HCT116 (cell line): ENCODE results near the gene RMND5A. TPM values are rescaled to one million over a fixed set of nuclear protein-coding genes. Genes with fewer than 3 reads are reported as not detected.

Experiments
- ATAC-seq: fragments of 200-7000 bp; cut with Tn5 transposase; 2 replicates; pipeline ENCODE4 v1.9.1; 2020; ENCODE audit warnings: mild to moderate bottlenecking, moderate library complexity
- BruUV-seq: library from RNA; stranded (reverse); fragments of 400-500 nt; replicated peaks from 2 replicates; lab custom pipeline; 2021; lab: Mats Ljungman, UMichigan
- CTCF ChIA-PET: fragments of 300-600 bp; sonication (Branson Sonifier 250); formaldehyde crosslinking; loops from one replicate; lab custom pipeline; 2021; ENCODE audit warnings: antibody characterized with exemption; lab: Charles Lee
- POLR2A ChIA-PET: fragments of 300-600, 350-600 bp; sonication (Branson Sonifier 250); formaldehyde crosslinking; loops from one replicate; lab custom pipeline; 2021; ENCODE audit warnings: antibody characterized with exemption; lab: Charles Lee
- RAD21 ChIA-PET, 2 experiments: fragments of 300-600 bp; sonication (Branson Sonifier 250); formaldehyde crosslinking; loops; one replicate each; lab custom pipeline; 2023; ENCODE audit warnings: low total read pairs in 2 of 2; ENCODE audit not compliant: uncharacterized antibody in 2 of 2, unreplicated experiment in 2 of 2, low non-redundant PET in 1 of 2; lab: Charles Lee
- DNase-seq: peaks from one replicate; pipeline ENCODE4 v3.0.0-alpha.2; 2010; ENCODE audit warnings: low read depth, low spot score
- H2AFZ ChIP-seq: fragments of 200-600 bp; shearing (Covaris generic), sonication (generic); 2 replicates; pipeline ENCODE4 v1.6.1; 2017; ENCODE audit warnings: low read depth, mixed run types, mixed read lengths, antibody characterized with exemption, low read length; ENCODE audit not compliant: poor library complexity, severe bottlenecking
- H3K27ac ChIP-seq: 2 replicates; pipeline ENCODE4 v1.5.1; 2012; ENCODE audit warnings: low read depth, low read length
- H3K27me3 ChIP-seq: fragments of 200-600 bp; sonication (generic); 2 replicates; pipeline ENCODE4 v1.6.1; 2016; ENCODE audit warnings: mixed run types, low read length, mixed read lengths; ENCODE audit not compliant: insufficient read depth
- H3K36me3 ChIP-seq, 2 experiments: fragments of 200-500 bp in 1 of 2; fragments of 200-600 bp in 1 of 2; sonication (Bioruptor generic) in 1 of 2; sonication (generic) in 1 of 2; 2 replicates each; pipeline versions ENCODE4 v1.5.1 to v1.6.1; 2014 to 2016; ENCODE audit warnings: low read length in 2 of 2, inconsistent platforms in 1 of 2, mixed read lengths in 1 of 2, mixed run types in 1 of 2; ENCODE audit not compliant: insufficient read depth in 2 of 2, control insufficient read depth in 1 of 2
- H3K4me1 ChIP-seq, 2 experiments: fragments of 200-600 bp in 1 of 2; sonication (generic) in 1 of 2; 2 replicates each; pipeline versions ENCODE4 v1.5.1 to v1.6.1; 2012 to 2017; ENCODE audit warnings: low read length in 2 of 2, inconsistent platforms in 1 of 2, mild to moderate bottlenecking in 1 of 2, mixed read lengths in 1 of 2, mixed run types in 1 of 2, moderate library complexity in 1 of 2; ENCODE audit not compliant: insufficient read depth in 2 of 2, control insufficient read depth in 1 of 2
- H3K4me2 ChIP-seq: fragments of 200-600 bp; sonication (generic); 2 replicates; pipeline ENCODE4 v1.6.1; 2017; ENCODE audit warnings: mixed run types, low read length, mixed read lengths
- H3K4me3 ChIP-seq, 2 experiments: fragments of 200-600 bp in 1 of 2; sonication (generic) in 1 of 2; replicated peaks in 1 of 2; 2 replicates each; pipeline ENCODE4 v1.5.1; 2011 to 2016; ENCODE audit warnings: low read length in 2 of 2, control low read depth in 1 of 2, low read depth in 1 of 2, mild to moderate bottlenecking in 1 of 2, mixed read lengths in 1 of 2, mixed run types in 1 of 2
- H3K79me2 ChIP-seq: fragments of 200-600 bp; sonication (generic); 2 replicates; pipeline ENCODE4 v1.6.1; 2017; ENCODE audit warnings: mild to moderate bottlenecking, mixed run types, low read length, moderate library complexity, mixed read lengths; ENCODE audit not compliant: insufficient read depth
- H3K9ac ChIP-seq: fragments of 200-600 bp; sonication (generic); 2 replicates; pipeline ENCODE4 v1.6.1; 2016; ENCODE audit warnings: low read length, mixed read lengths
- H3K9me2 ChIP-seq: fragments of 200-600 bp; sonication (generic), shearing (Covaris generic); 2 replicates; pipeline ENCODE4 v1.6.1; 2017; ENCODE audit warnings: mixed run types, mild to moderate bottlenecking, moderate library complexity; ENCODE audit not compliant: insufficient read depth
- H3K9me3 ChIP-seq, 2 experiments: fragments of 200-500 bp in 1 of 2; fragments of 200-600 bp in 1 of 2; sonication (Bioruptor generic) in 1 of 2; sonication (generic) in 1 of 2; 2 replicates each; pipeline ENCODE4 v1.6.1; 2014 to 2017; ENCODE audit warnings: low read length in 2 of 2, mixed read lengths in 2 of 2, inconsistent platforms in 1 of 2, low read depth in 1 of 2, mild to moderate bottlenecking in 1 of 2, mixed run types in 1 of 2, moderate library complexity in 1 of 2; ENCODE audit not compliant: control insufficient read depth in 1 of 2, insufficient read depth in 1 of 2
- H4K20me1 ChIP-seq: fragments of 200-600 bp; sonication (generic), shearing (Covaris generic); 2 replicates; pipeline ENCODE4 v1.6.1; 2017; ENCODE audit warnings: mixed run types, mild to moderate bottlenecking, moderate library complexity; ENCODE audit not compliant: insufficient read depth
- CBX3 ChIP-seq: IDR thresholded peaks from 2 replicates; pipeline ENCODE4 v1.6.1; 2012; ENCODE audit warnings: low read depth
- CEBPB ChIP-seq: IDR thresholded peaks from 2 replicates; pipeline ENCODE4 v1.6.1; 2012; ENCODE audit warnings: low read depth
- EGR1 ChIP-seq: IDR thresholded peaks from 2 replicates; pipeline ENCODE4 v1.6.1; 2012; ENCODE audit warnings: low read depth
- ELF1 ChIP-seq: IDR thresholded peaks from 2 replicates; pipeline ENCODE4 v1.6.1; 2012; ENCODE audit warnings: low read depth, borderline replicate concordance
- EZH2 ChIP-seq: fragments of 200-600 bp; sonication (generic); IDR thresholded peaks from 2 replicates; pipeline ENCODE4 v1.6.1; 2017; ENCODE audit warnings: antibody characterized with exemption, mixed run types
- EZH2phosphoT487 ChIP-seq: fragments of 200-600 bp; IDR thresholded peaks from 2 replicates; pipeline ENCODE4 v1.6.1; 2018; ENCODE audit warnings: antibody characterized with exemption, borderline replicate concordance
- FOSL1 ChIP-seq: IDR thresholded peaks from 2 replicates; pipeline ENCODE4 v1.6.1; 2012; ENCODE audit warnings: low read depth
- JUND ChIP-seq: IDR thresholded peaks from 2 replicates; pipeline ENCODE4 v1.6.1; 2012
- POLR2AphosphoS5 ChIP-seq: IDR thresholded peaks from 2 replicates; pipeline ENCODE4 v1.6.1; 2011; ENCODE audit warnings: mild to moderate bottlenecking, low read depth, low read length, moderate library complexity
- RAD21 ChIP-seq: IDR thresholded peaks from 2 replicates; pipeline ENCODE4 v1.6.1; 2012; ENCODE audit warnings: low read depth, mild to moderate bottlenecking
- SIN3A ChIP-seq: IDR thresholded peaks from 2 replicates; pipeline ENCODE4 v1.6.1; 2012; ENCODE audit warnings: low read depth
- SP1 ChIP-seq: IDR thresholded peaks from 2 replicates; pipeline ENCODE4 v1.6.1; 2012; ENCODE audit warnings: low read depth
- SRF ChIP-seq: IDR thresholded peaks from 2 replicates; pipeline ENCODE4 v1.6.1; 2012; ENCODE audit warnings: low read depth
- TCF7L2 ChIP-seq: IDR thresholded peaks from 2 replicates; pipeline ENCODE4 v1.7.0; 2011; ENCODE audit warnings: borderline replicate concordance, inconsistent platforms; ENCODE audit not compliant: insufficient read depth, insufficient read length; ENCODE audit errors: extremely low read depth
- YY1 ChIP-seq: IDR thresholded peaks from 2 replicates; pipeline ENCODE4 v1.6.1; 2011; ENCODE audit warnings: low read length, low read depth, moderate library complexity, mild to moderate bottlenecking; ENCODE audit not compliant: insufficient replicate concordance; ENCODE audit errors: extremely low read depth
- ZFX ChIP-seq: fragments of 450-650 bp; IDR thresholded peaks from 2 replicates; pipeline ENCODE4 v1.6.1; 2017
- ZNF274 ChIP-seq: fragments of 200-500 bp; sonication (Bioruptor generic); IDR thresholded peaks from 2 replicates; pipeline ENCODE4 v1.6.1; 2014; ENCODE audit warnings: mild to moderate bottlenecking, low read depth, low read length, inconsistent platforms
- intact Hi-C: fragments of 100-400 bp; cut with micrococcal nuclease; formaldehyde crosslinking; loops from 2 replicates; pipeline ENCODE4 v1.10.0; 2022
- total RNA-seq: library from RNA; stranded (reverse); gene quantifications from one replicate; pipeline ENCODE4 v1.2.1, GENCODE V29; 2021; ENCODE audit not compliant: unreplicated experiment
- TF ChIP-seq, protein P1 (sequence below): IDR thresholded peaks from 2 replicates; pipeline ENCODE4 v1.6.1; 2012
- TF ChIP-seq, protein P2 (sequence below), 3 experiments: fragments of 200-600 bp in 1 of 3; sonication (generic) in 1 of 3; IDR thresholded peaks in 2 of 3; conservative IDR thresholded peaks in 1 of 3; 2 replicates each; pipeline ENCODE4 v1.5.1; 2012 to 2017; ENCODE audit warnings: low read depth in 2 of 3, low read length in 2 of 3, antibody characterized with exemption in 1 of 3, borderline replicate concordance in 1 of 3, control low read depth in 1 of 3, mild to moderate bottlenecking in 1 of 3, mixed read lengths in 1 of 3, mixed run types in 1 of 3, moderate library complexity in 1 of 3; ENCODE audit not compliant: insufficient read depth in 1 of 3
- TF ChIP-seq, protein P3 (sequence below): IDR thresholded peaks from 2 replicates; pipeline ENCODE4 v1.6.1; 2012

Gene RMND5A
- total RNA-seq, 1 experiment from 2014 or later = 32.4 TPM

DNA sequence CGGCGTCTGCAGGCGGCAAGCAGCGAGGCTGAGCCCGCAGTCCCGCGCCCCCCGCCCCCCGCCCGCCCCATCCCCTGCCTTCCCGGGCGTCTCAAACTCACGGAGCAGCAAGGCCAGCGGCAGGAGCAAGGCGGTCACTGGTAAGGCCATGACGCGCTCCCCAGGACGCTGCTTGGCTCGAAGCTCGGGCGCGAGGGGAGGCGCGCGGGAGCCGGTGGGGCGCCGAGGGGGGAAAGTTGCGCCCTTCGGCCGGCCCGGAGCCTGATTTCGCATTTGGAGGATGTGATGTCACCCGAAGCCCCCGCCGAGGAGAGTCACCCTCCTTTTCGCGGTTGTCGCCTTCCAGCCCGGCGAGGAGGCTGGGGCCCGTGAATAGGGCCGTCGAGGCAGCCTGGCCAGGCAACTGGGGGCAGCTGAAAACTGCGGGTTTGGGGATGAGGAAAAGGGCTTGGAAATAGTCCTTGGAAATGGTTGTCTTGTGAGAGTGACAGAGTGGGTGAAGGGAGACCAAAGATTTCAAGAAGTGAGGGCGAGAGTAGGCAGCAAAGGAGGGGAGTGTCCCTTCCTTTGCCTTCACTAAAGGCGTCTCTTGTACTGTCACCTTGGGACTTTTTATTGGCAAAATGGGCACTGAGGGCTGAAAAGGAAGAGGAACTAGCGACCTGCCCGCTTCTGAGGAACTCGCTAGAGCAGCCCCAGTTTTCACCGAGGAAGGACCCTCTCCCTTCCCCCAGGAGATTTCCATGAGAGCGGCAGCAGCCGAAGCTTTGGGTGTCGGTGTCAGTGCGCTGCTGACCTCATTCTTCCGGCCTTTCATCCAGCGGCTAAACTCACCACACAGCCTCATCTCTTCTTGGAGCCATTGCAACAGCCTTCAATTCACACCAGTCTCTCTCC is 70.8 kb downstream of the RMND5A start, which contains the start of gene CD8A:
TSS of gene CD8A (minus strand) at position 238 of the 897 bp plus-strand sequence. CDS start at position 150, 88 bp downstream.
- no peaks in the 10 kb centered on the region for H3K9me2 ChIP-seq
- H3K36me3 ChIP-seq = no peaks in the 10 kb centered on the region
- ChIA-PET POLR2A (no interaction called here), CTCF (no interaction called here), RAD21 (no interaction called here)
- H3K4me2 ChIP-seq = no peak within 1 kb of the TSS
- H3K79me2 ChIP-seq = no peaks in the 10 kb centered on the region
- no peaks in the 10 kb centered on the region for H3K27me3 ChIP-seq
- no TSS peak for BruUV-seq
- H3K4me1 ChIP-seq = no peaks in the 10 kb centered on the region
- H3K4me3 ChIP-seq = no peak within 1 kb of the TSS
- H3K9ac ChIP-seq = no peak within 1 kb of the TSS
- DNase-seq (no peak), ATAC-seq (no peak)
- no peaks in the 10 kb centered on the region for H4K20me1 ChIP-seq
- no peak within 1 kb of the TSS for H2AFZ ChIP-seq
- H3K27ac ChIP-seq = no peak within 1 kb of the TSS
- TF ChIP-seq SIN3A (no peak), EGR1 (no peak), YY1 (no peak), CBX3 (no peak), EZH2 (no peak), SRF (no peak), ZNF274 (no peak), ZFX (no peak), ELF1 (no peak), SP1 (no peak), POLR2AphosphoS5 (no peak), CEBPB (no peak), JUND (no peak), TCF7L2 (no peak), FOSL1 (no peak), EZH2phosphoT487 (no peak), RAD21 (no peak)
- TF ChIP-seq, protein P1, sequence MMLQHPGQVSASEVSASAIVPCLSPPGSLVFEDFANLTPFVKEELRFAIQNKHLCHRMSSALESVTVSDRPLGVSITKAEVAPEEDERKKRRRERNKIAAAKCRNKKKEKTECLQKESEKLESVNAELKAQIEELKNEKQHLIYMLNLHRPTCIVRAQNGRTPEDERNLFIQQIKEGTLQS = no peak
- TF ChIP-seq, protein P2, sequence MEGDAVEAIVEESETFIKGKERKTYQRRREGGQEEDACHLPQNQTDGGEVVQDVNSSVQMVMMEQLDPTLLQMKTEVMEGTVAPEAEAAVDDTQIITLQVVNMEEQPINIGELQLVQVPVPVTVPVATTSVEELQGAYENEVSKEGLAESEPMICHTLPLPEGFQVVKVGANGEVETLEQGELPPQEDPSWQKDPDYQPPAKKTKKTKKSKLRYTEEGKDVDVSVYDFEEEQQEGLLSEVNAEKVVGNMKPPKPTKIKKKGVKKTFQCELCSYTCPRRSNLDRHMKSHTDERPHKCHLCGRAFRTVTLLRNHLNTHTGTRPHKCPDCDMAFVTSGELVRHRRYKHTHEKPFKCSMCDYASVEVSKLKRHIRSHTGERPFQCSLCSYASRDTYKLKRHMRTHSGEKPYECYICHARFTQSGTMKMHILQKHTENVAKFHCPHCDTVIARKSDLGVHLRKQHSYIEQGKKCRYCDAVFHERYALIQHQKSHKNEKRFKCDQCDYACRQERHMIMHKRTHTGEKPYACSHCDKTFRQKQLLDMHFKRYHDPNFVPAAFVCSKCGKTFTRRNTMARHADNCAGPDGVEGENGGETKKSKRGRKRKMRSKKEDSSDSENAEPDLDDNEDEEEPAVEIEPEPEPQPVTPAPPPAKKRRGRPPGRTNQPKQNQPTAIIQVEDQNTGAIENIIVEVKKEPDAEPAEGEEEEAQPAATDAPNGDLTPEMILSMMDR (IDR thresholded peaks at IDR 0.05 in 2 of 3, conservative IDR thresholded peaks at IDR 0.05 in 1 of 3; ENCODE audit: borderline replicate concordance in 1 of 3, insufficient read depth in 1 of 3, low read depth in 2 of 3, low read length in 2 of 3) = no peak
- TF ChIP-seq, protein P3, sequence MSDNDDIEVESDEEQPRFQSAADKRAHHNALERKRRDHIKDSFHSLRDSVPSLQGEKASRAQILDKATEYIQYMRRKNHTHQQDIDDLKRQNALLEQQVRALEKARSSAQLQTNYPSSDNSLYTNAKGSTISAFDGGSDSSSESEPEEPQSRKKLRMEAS = no peak
- intact Hi-C loops = no loop called here
- no peaks in the 10 kb centered on the region for H3K9me3 ChIP-seq
